ENCODE data around the gene CD226.

CD226 gene

DNA sequence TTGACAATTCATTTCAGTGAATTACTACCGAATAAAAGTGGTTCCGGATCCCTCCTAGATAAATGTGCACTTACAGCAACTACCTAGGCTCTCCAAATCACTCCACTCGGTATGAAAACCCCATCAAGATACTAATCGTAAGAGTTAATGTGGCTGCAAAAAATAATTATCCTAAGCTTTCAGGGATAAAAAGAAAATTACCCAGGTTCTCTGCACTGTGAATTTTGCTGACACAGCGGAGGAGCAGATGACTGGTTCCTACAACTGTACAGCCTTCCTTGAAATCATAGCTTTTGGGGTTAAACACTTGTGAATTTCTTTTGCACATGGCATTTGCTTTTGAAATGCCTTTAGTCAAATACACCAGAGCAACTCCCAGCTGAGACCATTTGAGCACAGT lies 104.7 kb downstream of the CD226 start:
- Histone ChIP-seq H3K27me3 (no peaks in the 10 kb centered on the region), H3K9me3 (no peaks in the 10 kb centered on the region), H3K27ac (no peak overlapping the region), H3K4me3 (ENCODE audit: low read depth in 1 of 2, low read length in 1 of 2) (no peak overlapping the region), H3K4me1 (ENCODE audit: control insufficient read depth in 1 of 2, insufficient read depth in 1 of 2, low read depth in 1 of 2, low read length in 1 of 2) (no peaks in the 10 kb centered on the region), H3K36me3 (no peaks in the 10 kb centered on the region)
- TF ChIP-seq, protein P1, sequence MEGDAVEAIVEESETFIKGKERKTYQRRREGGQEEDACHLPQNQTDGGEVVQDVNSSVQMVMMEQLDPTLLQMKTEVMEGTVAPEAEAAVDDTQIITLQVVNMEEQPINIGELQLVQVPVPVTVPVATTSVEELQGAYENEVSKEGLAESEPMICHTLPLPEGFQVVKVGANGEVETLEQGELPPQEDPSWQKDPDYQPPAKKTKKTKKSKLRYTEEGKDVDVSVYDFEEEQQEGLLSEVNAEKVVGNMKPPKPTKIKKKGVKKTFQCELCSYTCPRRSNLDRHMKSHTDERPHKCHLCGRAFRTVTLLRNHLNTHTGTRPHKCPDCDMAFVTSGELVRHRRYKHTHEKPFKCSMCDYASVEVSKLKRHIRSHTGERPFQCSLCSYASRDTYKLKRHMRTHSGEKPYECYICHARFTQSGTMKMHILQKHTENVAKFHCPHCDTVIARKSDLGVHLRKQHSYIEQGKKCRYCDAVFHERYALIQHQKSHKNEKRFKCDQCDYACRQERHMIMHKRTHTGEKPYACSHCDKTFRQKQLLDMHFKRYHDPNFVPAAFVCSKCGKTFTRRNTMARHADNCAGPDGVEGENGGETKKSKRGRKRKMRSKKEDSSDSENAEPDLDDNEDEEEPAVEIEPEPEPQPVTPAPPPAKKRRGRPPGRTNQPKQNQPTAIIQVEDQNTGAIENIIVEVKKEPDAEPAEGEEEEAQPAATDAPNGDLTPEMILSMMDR (IDR thresholded peaks at IDR 0.05) = no peak

DNA sequence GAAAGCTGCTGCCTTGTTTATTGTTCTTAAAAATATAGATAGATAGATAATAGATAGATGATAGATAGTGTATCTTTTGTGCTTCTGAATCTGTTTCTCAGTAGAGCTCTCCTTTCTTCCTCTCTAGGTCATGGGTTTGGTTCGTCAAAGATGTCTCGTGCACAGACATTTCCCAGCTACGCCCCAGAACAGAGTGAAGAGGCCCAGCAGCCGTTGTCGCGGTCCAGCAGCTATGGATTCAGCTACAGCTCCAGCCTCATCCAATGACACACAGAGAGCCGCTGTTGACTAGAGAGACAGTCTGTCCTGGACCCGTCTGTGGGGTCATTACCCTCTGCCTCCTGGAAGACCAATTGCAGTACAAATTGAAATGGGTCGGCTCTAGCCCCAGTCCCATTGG lies 106.6 kb downstream of the CD226 start:
- no peak overlapping the region for H3K4me3 ChIP-seq (ENCODE audit: low read depth in 1 of 2, low read length in 1 of 2)
- H3K36me3 ChIP-seq = no peaks in the 10 kb centered on the region
- TF ChIP-seq, protein P1 (IDR thresholded peaks at IDR 0.05) = no peak
- no peak overlapping the region for H3K27ac ChIP-seq
- no peaks in the 10 kb centered on the region for H3K9me3 ChIP-seq
- no peaks in the 10 kb centered on the region for H3K4me1 ChIP-seq (ENCODE audit: control insufficient read depth in 1 of 2, insufficient read depth in 1 of 2, low read depth in 1 of 2, low read length in 1 of 2)
- H3K27me3 ChIP-seq = no peaks in the 10 kb centered on the region

GRCh38 chr18:69840445-69840844 lies 107.2 kb downstream of the CD226 start:
- no peak overlapping the region for H3K4me3 ChIP-seq (ENCODE audit: low read depth in 1 of 2, low read length in 1 of 2)
- no peak overlapping the region for H3K27ac ChIP-seq
- TF ChIP-seq, protein P1 (IDR thresholded peaks at IDR 0.05) = no peak
- H3K4me1 ChIP-seq (ENCODE audit: control insufficient read depth in 1 of 2, insufficient read depth in 1 of 2, low read depth in 1 of 2, low read length in 1 of 2) = no peaks in the 10 kb centered on the region
- H3K27me3 ChIP-seq = no peaks in the 10 kb centered on the region
- no peaks in the 10 kb centered on the region for H3K36me3 ChIP-seq
- no peaks in the 10 kb centered on the region for H3K9me3 ChIP-seq

DNA sequence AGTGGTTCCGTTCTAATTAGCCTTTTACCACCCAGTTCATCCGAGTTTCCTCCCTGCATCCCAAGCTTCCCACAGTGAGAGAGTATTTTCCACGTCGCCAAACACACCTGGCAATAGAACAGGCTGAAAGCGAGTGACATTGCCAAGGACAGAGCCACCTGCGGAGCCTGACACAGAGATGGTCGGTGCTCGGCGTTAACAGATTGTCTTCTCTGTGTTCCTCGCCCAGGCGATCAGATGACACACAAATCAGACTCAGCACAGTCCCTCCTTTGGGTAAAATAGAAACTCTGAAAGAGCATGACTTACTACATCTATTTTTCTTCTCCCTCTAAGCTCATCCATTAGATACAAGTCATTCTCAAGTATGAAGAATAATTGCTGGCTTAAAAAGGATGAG lies 107.7 kb downstream of the CD226 start:
- no peaks in the 10 kb centered on the region for H3K9me3 ChIP-seq
- TF ChIP-seq, protein P1 (IDR thresholded peaks at IDR 0.05) = no peak
- H3K27me3 ChIP-seq = no peaks in the 10 kb centered on the region
- H3K36me3 ChIP-seq = no peaks in the 10 kb centered on the region
- no peaks in the 10 kb centered on the region for H3K4me1 ChIP-seq (ENCODE audit: control insufficient read depth in 1 of 2, insufficient read depth in 1 of 2, low read depth in 1 of 2, low read length in 1 of 2)
- H3K4me3 ChIP-seq (ENCODE audit: low read depth in 1 of 2, low read length in 1 of 2) = no peak overlapping the region
- H3K27ac ChIP-seq = no peak overlapping the region

DNA sequence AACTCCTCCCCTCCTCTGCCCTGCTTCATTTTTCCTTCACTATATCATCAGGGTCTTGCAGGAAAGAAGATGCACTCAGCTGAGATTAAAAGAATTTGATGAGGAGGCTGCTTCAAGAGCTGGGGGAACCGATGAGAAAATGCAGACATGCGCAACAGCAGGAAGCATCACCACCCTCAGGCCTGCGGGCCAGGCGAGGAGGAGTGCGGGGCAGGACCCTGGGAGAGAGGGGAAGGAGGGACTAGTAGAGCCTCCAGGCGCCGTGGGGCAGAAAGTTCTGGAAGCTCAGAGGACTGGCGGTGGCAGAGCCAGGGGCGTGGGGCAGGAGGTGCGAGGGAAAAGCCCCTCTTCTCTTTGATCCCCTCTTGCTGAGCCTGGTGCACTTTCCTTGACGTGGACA lies 108.2 kb downstream of the CD226 start:
- no peak overlapping the region for H3K27ac ChIP-seq
- no peaks in the 10 kb centered on the region for H3K27me3 ChIP-seq
- TF ChIP-seq, protein P1 (IDR thresholded peaks at IDR 0.05) = no peak
- no peak overlapping the region for H3K4me3 ChIP-seq (ENCODE audit: low read depth in 1 of 2, low read length in 1 of 2)
- no peaks in the 10 kb centered on the region for H3K4me1 ChIP-seq (ENCODE audit: control insufficient read depth in 1 of 2, insufficient read depth in 1 of 2, low read depth in 1 of 2, low read length in 1 of 2)
- H3K9me3 ChIP-seq = no peaks in the 10 kb centered on the region
- H3K36me3 ChIP-seq = no peaks in the 10 kb centered on the region
